Cardiac muscle cell (in vitro differentiated cells and primary cell): ENCODE data around the gene FUNDC1. TPM values are rescaled to one million over a fixed set of nuclear protein-coding genes. Genes with fewer than 3 reads are reported as not detected.

Experiments
- DNase-seq, 2 donors: peaks; one replicate each; pipeline versions ENCODE4 v3.0.0 to v3.0.0-alpha.2; 2010 to 2017; ENCODE audit warnings: low read depth in 1 of 2, low spot score in 1 of 2
- H3K27ac ChIP-seq: fragments of 200-600 bp; sonication (generic); 2 replicates; pipeline ENCODE4 v1.5.1; 2016
- H3K27me3 ChIP-seq: fragments of 200-600 bp; sonication (generic); 2 replicates; pipeline ENCODE4 v1.6.0; 2016; ENCODE audit warnings: control low read depth
- H3K36me3 ChIP-seq: fragments of 200-600 bp; sonication (generic); 2 replicates; pipeline ENCODE4 v1.5.1; 2016; ENCODE audit warnings: control low read depth
- H3K4me1 ChIP-seq: fragments of 200-600 bp; sonication (generic); 2 replicates; pipeline ENCODE4 v1.8.1; 2017; ENCODE audit warnings: low read depth, mild to moderate bottlenecking, mixed run types
- H3K4me3 ChIP-seq: fragments of 200-600 bp; sonication (generic); 2 replicates; pipeline ENCODE4 v1.5.1; 2016; ENCODE audit warnings: mild to moderate bottlenecking
- H3K9me3 ChIP-seq: fragments of 200-600 bp; sonication (generic); 2 replicates; pipeline ENCODE4 v1.5.1; 2017; ENCODE audit warnings: low read depth, mild to moderate bottlenecking, control low read depth
- CTCF ChIP-seq: IDR thresholded peaks from 2 replicates; pipeline ENCODE4 v1.5.1; 2012; ENCODE audit warnings: low read depth, mild to moderate bottlenecking, low read length
- polyA plus RNA-seq: library from polyadenylated mRNA; unstranded; fragments of >200 nt; fragmentation: Nextera tagmentation; extraction: Ambion mirVana; gene quantifications from 2 replicates; pipeline ENCODE4 v1.2.1, GENCODE V29; 2016
- total RNA-seq: library from RNA; depleted of rRNA; stranded (reverse); fragments of >200 nt; gene quantifications from 2 replicates; pipeline ENCODE4 v1.2.3, GENCODE V29; 2016

The FUNDC1 gene
- total and polyA plus RNA-seq, 2 experiments from 2014 or later: 17.8 to 37.9 TPM

GRCh38 chrX:44529310-44529709 lies 13.3 kb downstream of the FUNDC1 start:
- H3K9me3 ChIP-seq: peaks cover 3% of the 10 kb centered on the region
- TF ChIP-seq CTCF: no peak
- H3K27ac ChIP-seq: no peak overlapping the region
- no peaks in the 10 kb centered on the region for H3K27me3 ChIP-seq
- no peaks in the 10 kb centered on the region for H3K36me3 ChIP-seq
- H3K4me3 ChIP-seq: no peak overlapping the region
- DNase-seq: no peak
- H3K4me1 ChIP-seq: no peaks in the 10 kb centered on the region

GRCh38 chrX:44514272-44514671 lies 28.4 kb downstream of the FUNDC1 start:
- no peak overlapping the region for H3K27ac ChIP-seq
- TF ChIP-seq CTCF: no peak
- no peaks in the 10 kb centered on the region for H3K9me3 ChIP-seq
- no peak for DNase-seq
- no peak overlapping the region for H3K4me3 ChIP-seq
- no peaks in the 10 kb centered on the region for H3K4me1 ChIP-seq
- H3K27me3 ChIP-seq: no peaks in the 10 kb centered on the region
- H3K36me3 ChIP-seq: no peaks in the 10 kb centered on the region

GRCh38 chrX:44507292-44507691 lies 35.4 kb downstream of the FUNDC1 start:
- Histone ChIP-seq H3K9me3 (no peaks in the 10 kb centered on the region), H3K4me1 (no peaks in the 10 kb centered on the region), H3K4me3 (no peak overlapping the region), H3K27ac (no peak overlapping the region), H3K27me3 (no peaks in the 10 kb centered on the region), H3K36me3 (no peaks in the 10 kb centered on the region)
- no peak for TF ChIP-seq CTCF
- no peak for DNase-seq

GRCh38 chrX:44506678-44507077 lies 36.0 kb downstream of the FUNDC1 start:
- H3K27me3 ChIP-seq: no peaks in the 10 kb centered on the region
- no peak for DNase-seq
- no peak overlapping the region for H3K27ac ChIP-seq
- no peak for TF ChIP-seq CTCF
- no peak overlapping the region for H3K4me3 ChIP-seq
- H3K36me3 ChIP-seq: no peaks in the 10 kb centered on the region
- H3K4me1 ChIP-seq: no peaks in the 10 kb centered on the region
- H3K9me3 ChIP-seq: no peaks in the 10 kb centered on the region

GRCh38 chrX:44503560-44503959 lies 39.1 kb downstream of the FUNDC1 start:
- no peaks in the 10 kb centered on the region for H3K9me3 ChIP-seq
- H3K27me3 ChIP-seq: no peaks in the 10 kb centered on the region
- DNase-seq: no peak
- no peak overlapping the region for H3K27ac ChIP-seq
- H3K4me1 ChIP-seq: no peaks in the 10 kb centered on the region
- H3K36me3 ChIP-seq: no peaks in the 10 kb centered on the region
- H3K4me3 ChIP-seq: no peak overlapping the region
- TF ChIP-seq CTCF: no peak

GRCh38 chrX:44495091-44495490 lies 47.6 kb downstream of the FUNDC1 start:
- no peaks in the 10 kb centered on the region for H3K27me3 ChIP-seq
- no peaks in the 10 kb centered on the region for H3K9me3 ChIP-seq
- H3K4me1 ChIP-seq: no peaks in the 10 kb centered on the region
- H3K36me3 ChIP-seq: no peaks in the 10 kb centered on the region
- no peak for TF ChIP-seq CTCF
- no peak overlapping the region for H3K4me3 ChIP-seq
- no peak for DNase-seq
- no peak overlapping the region for H3K27ac ChIP-seq
